Embryonic facial prominence (tissue), 1 donor: ENCODE data around the gene OR51B4.
"Not testable (repeated sequence)": the region's sequence is repeated elsewhere in the genome, so short reads cannot be mapped to it uniquely, and the experiment has no call there.

Source experiments
- DNase-seq: peaks from one replicate; pipeline ENCODE4 v3.0.0-alpha.2; 2016; ENCODE audit errors: extremely low spot score

The OR51B4 gene, protein sequence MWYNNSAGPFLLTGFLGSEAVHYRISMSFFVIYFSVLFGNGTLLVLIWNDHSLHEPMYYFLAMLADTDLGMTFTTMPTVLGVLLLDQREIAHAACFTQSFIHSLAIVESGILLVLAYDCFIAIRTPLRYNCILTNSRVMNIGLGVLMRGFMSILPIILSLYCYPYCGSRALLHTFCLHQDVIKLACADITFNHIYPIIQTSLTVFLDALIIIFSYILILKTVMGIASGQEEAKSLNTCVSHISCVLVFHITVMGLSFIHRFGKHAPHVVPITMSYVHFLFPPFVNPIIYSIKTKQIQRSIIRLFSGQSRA

GRCh38 chr11:5301846-5302245 is at the start of gene OR51B4:
TSS of gene OR51B4 (minus strand) at chr11:5301946. CDS start at chr11:5301946, 0 bp downstream.
- DNase-seq: no peak

DNA sequence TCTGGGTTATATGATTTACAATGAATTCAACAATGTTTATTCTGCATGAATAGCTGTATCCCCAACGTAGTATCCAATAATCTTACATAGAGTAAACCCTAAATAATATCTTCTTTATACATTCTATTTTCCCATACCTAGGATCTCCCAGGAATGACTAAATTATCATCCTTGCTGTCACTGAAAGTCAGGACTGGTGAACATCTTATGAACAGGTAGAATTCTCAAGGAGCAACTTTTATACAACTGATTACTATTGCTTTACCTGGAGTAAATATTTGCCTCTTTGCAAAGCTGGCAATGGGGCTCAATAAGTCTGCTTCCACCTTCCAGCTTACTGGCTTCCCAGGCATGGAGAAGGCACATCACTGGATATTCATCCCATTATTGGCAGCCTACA is 49.5 kb upstream of the OR51B4 start, which contains the start of gene OR51B6:
Gene OR51B6 (plus strand): TSS at position 301 of the 400 bp plus-strand sequence. CDS start 0 bp downstream, at position 301.
- DNase-seq: no peak

DNA sequence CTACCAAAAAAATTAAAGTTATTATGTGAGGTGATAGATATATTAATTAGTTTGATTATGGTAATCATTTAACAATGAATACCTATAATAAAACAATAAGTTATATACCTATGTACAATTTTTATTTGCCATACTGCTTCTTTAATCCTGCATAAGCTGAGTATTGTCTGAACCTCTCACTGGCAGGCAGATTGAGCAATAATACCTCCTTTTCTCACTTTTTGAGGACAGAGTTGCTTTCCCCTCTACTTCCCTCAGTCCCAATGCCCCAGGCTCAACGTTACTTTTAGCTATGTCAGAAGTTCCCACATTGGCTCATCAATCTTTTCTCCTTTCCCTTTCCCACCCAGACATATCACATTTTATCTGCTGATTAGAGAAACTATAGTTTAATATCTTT is 47.8 kb upstream of the OR51B4 start:
- no peak for DNase-seq

GRCh38 chr11:5348551-5349194 is 46.9 kb upstream of the OR51B4 start:
- DNase-seq: no peak

DNA sequence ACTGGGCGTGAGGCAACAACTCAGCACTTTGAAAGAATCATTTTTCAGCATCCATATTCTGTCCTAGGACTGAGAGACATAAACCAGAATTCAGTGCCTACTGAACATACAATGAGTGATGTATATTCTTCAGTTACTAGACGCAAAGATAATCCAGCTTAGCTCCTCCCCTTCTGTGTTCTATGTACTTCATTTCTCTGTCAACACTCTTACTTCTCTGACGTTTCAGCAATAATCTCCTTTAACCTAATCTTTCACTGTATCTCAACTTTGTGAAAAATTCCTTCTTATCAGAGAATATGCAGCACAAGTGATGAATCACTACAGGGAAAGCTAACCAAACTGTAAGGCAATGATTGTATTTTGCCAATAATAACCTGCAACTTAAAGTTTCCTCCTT is 44.1 kb upstream of the OR51B4 start:
- no peak for DNase-seq

DNA sequence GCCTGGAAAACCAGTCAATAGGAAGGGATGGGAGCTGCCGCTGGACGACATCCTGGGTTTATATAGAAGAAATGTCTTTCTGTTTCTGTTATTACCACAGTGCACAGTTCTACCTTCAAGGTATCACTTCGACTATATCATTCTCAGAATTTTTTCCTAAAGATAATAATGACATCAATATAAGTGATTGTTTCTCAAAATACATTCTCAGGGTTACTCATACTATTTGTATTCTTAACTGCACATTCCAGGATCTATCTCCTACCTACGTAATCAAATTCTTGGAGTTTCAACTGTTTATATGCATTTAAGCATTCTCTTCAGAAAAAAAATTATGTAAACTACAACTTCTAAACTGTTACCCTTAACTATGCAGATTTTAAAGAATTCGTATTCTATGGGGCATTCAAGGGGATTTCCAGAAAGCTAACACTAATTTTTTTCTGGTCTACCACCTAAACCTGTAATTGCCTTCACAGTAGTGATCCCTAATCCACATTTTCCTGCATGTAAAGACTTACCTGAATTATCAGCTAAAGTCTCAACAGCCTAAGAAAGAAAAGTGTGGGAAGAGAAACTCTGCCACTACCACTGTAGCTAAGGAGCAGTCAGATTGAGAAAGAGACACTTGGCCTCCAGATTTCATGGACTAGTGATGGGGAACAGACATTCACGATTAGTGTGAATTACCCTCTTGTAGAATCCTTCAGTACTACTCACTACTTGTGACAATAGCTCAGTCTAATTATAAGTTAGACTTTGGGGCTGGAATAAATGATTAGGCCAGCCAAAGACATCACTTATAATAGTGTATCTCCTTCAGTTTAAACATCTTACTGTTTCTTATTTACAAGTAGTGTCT is 42.0 kb upstream of the OR51B4 start, which contains the start of gene OR51B5:
Gene OR51B5 (minus strand): TSS at position 51 of the 862 bp plus-strand sequence. CDS start 0 bp downstream, at position 51.
- no peak for DNase-seq

GRCh38 chr11:5339771-5340322 is 38.1 kb upstream of the OR51B4 start:
- no peak for DNase-seq

DNA sequence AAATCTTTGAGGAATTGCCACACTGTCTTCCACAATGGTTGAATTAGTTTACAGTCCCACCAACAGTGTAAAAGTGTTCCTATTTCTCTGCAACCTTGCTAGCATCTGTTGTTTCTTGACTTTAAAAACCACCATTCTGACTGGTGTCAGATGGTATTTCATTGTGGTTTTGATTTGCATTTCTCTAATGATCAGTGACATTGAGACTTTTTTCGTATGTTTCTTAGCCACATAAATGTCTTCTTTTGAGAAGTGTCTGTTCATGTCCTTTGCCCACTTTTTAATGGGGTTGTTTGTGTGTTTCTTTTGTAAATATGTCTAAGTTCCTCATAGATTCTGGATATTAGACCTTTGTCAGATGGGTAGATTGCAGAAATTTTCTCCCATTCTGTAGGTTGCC is 35.5 kb upstream of the OR51B4 start:
- not testable (repeated sequence) for DNase-seq

GRCh38 chr11:5336331-5336730 is 34.6 kb upstream of the OR51B4 start:
- DNase-seq: no peak

GRCh38 chr11:5335170-5335569 is 33.4 kb upstream of the OR51B4 start:
- no peak for DNase-seq

DNA sequence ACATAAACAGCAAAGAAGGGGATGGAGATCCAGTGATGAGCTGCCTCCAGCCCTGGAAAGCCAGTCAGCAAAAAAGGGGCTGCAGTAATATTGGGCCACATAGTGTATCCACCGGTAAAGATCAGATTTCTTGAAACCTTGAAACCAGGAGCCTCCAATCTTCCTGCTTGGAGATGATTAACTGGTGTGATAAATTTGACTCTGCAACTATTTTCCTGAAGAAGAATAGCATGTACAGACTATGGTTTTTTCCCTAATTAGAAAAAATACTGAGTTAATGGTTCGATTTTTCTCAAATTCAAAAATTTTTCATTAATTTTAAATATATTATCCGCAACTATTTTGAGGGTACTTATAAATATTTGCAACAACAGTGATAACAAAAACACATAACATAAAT is 22.5 kb upstream of the OR51B4 start, which contains the start of gene OR51B2:
Gene OR51B2 (minus strand): TSS at position 101 of the 400 bp plus-strand sequence. CDS start 0 bp downstream, at position 101.
- no peak for DNase-seq

DNA sequence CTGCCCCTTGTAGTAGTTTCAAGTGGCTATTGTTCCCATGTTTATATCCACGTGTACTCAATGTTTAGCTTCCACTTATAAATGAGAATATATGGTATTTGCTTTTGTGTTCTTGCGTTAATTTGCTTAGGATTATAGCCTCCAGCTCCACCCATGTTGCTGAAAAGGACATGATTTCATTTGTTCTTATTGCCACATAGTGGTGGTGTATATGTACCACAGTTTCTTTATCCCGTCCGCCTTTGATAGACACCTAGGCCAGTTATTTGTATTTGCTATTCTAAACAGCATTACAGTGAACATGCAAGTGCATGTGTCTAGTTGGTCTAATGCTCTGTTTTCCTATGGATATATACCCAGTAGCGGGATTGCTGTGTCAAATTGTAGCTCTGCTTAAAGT is 15.5 kb upstream of the OR51B4 start:
- DNase-seq: no peak

DNA sequence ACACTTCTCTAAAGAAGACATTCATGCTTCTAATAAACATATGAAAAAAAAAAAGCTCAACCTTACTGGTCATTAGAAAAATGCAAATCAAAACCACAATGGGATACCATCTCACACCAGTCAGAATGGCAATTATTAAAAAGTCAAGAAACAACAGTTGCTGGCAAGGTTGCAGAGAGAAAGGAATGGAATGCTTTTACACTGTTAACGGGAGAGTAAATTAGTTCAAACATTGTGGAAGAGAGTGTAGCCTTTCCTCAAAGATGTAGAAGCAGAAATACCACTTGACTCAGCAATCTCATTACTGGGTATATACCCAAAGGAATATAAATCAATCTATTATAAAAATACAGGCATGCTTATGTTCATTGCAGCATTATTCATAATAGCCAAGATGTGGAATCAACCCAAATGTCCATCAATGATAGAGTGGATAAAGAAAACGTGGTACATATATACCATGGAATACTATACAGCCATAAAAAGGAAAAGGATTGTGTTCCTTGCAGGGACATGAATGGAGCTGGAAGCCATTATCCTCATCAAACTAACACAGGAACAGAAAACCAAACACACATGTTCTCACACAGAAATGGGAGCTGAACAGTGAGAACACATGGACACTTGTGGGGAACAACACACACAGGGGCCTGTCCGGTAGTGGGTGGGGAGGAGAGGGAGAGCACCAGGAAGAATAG is 11.7 kb upstream of the OR51B4 start:
- not testable (repeated sequence) for DNase-seq

DNA sequence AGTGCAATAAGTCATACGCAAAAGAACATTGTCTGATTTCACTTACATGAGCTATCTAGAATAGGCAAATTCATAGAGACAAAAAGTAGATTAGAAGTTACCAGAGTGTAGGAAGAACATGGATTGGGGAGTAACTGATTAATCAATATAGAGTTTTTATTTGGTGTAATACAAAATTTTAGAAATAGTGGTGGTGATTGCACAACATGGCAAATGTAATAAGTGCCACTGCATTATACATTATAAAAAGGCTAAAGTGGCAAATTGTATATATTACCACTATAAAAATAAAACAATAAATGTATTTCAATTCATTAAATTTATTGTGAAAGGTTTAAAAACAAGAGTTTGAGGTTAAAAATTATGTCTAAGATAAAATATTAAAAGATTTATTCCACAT is 8.7 kb upstream of the OR51B4 start:
- no peak for DNase-seq

DNA sequence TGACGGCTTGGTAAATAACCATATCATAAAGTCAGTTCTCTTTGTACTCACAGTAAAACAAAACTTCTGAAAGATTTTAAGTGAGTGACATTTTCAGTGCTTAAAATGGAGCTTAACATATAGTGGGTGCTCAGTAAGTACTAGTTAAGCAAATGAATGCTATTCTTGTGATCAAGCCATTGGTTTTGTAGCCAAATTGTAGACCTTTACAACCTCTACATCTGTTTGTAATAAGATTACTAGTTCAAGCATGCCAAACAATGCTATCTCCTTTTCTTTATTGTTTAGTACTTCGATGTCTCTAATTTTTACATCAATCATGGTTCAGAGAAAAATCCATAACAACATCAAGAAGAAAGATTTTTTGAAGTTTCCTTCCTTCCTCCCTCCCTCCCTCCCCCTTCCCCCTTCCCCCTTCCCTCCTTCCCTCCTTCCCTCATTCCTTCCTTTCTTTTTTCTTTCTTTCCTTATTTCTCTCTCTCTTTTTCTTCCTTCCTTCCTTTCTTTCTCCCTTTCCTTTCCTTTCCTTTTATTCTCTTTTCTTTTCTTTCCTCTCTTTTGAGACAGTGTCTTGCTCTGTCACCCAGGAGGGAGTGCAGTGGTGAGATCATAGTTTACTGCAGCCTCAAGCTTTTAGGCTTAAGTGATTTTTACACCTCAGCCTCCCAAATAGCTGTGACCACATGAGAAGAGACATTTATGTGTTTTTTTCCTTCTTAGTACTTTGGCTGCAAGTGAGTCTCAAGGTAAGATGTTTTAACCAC is 5.7 kb upstream of the OR51B4 start:
- no peak for DNase-seq

DNA sequence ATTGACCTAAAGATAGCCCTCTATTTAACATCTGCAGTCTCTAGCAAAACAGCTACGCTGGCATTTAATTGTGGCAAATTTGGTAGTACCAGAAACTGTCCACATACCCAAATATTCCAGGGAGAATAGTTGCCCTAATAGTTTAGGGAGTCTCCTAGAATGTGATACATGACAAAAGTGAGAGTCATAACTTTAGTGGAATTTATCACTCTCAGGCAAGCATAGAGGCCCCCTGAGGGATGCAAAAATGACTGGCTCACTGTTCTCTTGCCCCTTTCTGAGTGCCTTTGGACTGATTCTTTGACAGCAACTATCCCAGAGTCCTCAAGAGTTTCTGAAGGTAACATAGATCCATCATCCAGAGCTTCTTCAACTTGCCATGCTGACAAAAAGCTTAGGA is 2.3 kb upstream of the OR51B4 start:
- DNase-seq: no peak

GRCh38 chr11:5303626-5304025 is 1.9 kb upstream of the OR51B4 start:
- DNase-seq: no peak

GRCh38 chr11:5300251-5300650 is 1.5 kb downstream of the OR51B4 start:
- DNase-seq: no peak

- no peak for DNase-seq
These were observed 3.3 kb downstream of the OR51B4 start for GRCh38 chr11:5298451-5298850.

DNA sequence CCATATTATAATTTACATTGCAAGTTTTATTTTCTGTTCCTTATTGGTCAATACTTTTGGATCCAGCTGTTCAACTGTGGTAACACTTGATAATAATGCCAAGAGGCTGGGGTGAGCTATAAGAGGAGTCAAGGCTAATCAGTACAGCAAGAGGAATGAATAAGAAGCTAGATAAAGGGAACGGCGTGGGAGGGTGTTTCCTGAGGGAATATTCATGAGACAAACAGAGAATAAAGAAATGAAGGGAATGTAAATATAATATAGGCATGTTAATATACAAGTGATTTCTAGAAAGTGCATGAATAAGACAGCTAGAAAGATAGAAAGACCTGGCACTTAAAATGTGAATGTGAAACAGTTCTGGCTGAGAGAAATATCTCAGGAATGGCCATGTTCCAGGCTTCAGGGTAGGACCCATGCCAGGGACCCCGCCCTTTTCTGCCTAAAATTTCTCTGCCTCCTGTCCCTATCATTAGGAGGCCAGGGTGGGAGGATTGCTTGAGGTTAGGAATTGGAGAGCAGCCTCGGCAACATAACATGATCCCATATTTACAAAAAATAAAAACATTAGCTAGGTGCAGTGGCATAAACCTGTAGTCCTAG is 3.9 kb downstream of the OR51B4 start:
- DNase-seq: no peak
